Breast epithelium (tissue), 3 donors: Measurements from ENCODE around the gene WDR43.

ENCODE experiments used
- POLR2A ChIP-seq: fragments of 450-650 bp; IDR thresholded peaks from one replicate; pipeline ENCODE4 v1.6.1; 2016; ENCODE audit warnings: antibody characterized with exemption, mild to moderate bottlenecking, moderate library complexity
- TF ChIP-seq, protein P1 (sequence below), 3 donors: fragments of 450-650 bp; IDR thresholded peaks; one replicate each; pipeline ENCODE4 v1.5.1; 2016 to 2017; ENCODE audit warnings: antibody characterized with exemption in 3 of 3, mild to moderate bottlenecking in 3 of 3, moderate library complexity in 3 of 3

DNA sequence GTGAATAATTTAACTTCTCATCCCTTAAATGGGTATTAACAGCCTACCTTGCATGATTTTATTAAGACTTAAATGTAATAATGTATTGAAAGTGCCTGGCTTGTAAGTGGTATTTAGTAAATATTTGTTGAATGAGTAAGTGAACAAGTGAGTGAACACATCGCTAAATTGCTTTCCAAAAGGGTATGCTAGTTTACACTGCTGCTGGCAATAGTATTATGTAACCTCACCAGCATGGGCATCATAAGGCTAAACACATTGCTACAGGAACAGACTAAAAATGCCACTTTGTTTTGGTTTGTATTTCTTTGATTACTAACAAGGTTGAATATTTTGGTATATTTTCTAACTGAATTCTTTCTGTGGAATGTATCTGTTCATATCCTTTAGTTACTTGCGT is 9.8 kb downstream of the WDR43 start:
- TF ChIP-seq, protein P1, sequence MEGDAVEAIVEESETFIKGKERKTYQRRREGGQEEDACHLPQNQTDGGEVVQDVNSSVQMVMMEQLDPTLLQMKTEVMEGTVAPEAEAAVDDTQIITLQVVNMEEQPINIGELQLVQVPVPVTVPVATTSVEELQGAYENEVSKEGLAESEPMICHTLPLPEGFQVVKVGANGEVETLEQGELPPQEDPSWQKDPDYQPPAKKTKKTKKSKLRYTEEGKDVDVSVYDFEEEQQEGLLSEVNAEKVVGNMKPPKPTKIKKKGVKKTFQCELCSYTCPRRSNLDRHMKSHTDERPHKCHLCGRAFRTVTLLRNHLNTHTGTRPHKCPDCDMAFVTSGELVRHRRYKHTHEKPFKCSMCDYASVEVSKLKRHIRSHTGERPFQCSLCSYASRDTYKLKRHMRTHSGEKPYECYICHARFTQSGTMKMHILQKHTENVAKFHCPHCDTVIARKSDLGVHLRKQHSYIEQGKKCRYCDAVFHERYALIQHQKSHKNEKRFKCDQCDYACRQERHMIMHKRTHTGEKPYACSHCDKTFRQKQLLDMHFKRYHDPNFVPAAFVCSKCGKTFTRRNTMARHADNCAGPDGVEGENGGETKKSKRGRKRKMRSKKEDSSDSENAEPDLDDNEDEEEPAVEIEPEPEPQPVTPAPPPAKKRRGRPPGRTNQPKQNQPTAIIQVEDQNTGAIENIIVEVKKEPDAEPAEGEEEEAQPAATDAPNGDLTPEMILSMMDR (IDR thresholded peaks at IDR 0.05) = no peak
- no peak for TF ChIP-seq POLR2A
